PFSK-1 (cell line): ENCODE data around the gene TRAPPC10.

ENCODE experiments used
- POLR2AphosphoS5 ChIP-seq: IDR thresholded peaks from 2 replicates; pipeline ENCODE4 v1.6.1; 2012; ENCODE audit warnings: low read depth, mild to moderate bottlenecking, control low read depth, low read length, moderate library complexity
- REST ChIP-seq, 2 experiments: IDR thresholded peaks; 2 replicates each; pipeline versions ENCODE4 v1.6.1 to v1.8.0; 2011 to 2012; ENCODE audit warnings: low read depth in 2 of 2, low read length in 2 of 2, control low read depth in 1 of 2, inconsistent platforms in 1 of 2, mild to moderate bottlenecking in 1 of 2, moderate library complexity in 1 of 2; ENCODE audit not compliant: insufficient read depth in 1 of 2
- TAF1 ChIP-seq: IDR thresholded peaks from 2 replicates; pipeline ENCODE4 v1.6.1; 2012; ENCODE audit warnings: low read length, control low read depth, borderline replicate concordance; ENCODE audit not compliant: insufficient read depth

DNA sequence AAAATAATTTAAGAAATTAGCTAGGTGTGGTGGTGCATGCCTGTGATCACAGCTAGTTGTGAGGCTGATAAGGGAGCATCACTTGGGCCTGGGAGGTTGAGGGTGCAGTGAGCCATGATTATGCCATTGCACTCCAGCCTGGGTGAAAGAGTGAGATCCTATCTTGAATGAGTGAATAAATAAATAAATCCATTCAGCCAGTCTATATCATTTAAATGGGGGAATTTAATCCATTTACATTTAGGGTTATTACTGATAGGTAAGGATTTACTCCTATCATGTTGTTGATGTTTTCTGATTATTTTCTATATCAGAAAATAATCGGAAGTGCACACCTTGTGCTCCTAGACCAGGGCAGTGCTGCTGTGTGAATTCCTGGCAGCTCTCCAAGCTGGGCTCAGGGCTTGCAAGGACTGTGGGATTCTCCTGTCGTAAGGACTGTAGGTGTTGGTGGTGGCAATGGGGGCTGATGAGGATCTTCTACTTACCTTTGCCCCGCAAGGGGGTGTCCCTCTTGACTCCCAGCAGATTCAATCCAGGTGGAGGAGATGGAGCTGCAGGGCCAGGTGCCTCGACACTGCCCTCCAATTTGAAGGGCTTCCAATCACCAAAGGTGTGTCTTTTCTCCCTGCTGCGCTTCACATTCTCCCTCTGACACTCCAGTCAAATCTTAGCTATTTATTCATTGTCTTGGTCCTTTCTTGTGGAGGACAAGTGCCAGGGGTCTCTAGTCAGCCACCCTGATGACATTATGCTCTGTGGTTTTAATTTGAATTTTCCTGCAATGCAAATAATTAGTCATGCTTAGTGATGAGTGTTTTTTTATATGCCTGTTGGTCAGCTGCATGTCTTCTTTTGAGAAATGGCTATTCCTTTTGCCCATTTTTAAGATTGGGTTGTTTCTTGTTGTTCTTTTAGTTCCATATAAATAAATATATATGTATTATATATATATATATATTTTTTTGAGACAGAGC is 14.1 kb upstream of the TRAPPC10 start:
- TF ChIP-seq TAF1, result no peak
- no peak for TF ChIP-seq POLR2AphosphoS5
- no peak for TF ChIP-seq REST (IDR thresholded peaks at IDR 0.05; ENCODE audit: insufficient read depth in 1 of 2, low read depth in 2 of 2, low read length in 2 of 2)
